K562 (cell line): ENCODE results near the gene B3GALT4. TPM values are rescaled to one million over a fixed set of nuclear protein-coding genes. Genes with fewer than 3 reads are reported as not detected.
A peak's percentile ranks its signal among the peaks of the same experiment; 100 is the strongest.

ENCODE experiments used
- ATAC-seq: fragments of 200-7000 bp; cut with Tn5 transposase; 3 replicates; pipeline ENCODE4 v1.9.1; 2020; ENCODE audit warnings: moderate library complexity
- BruUV-seq: library from RNA; stranded (reverse); fragments of 400-500 nt; replicated peaks from 2 replicates; lab custom pipeline; 2021; lab: Mats Ljungman, UMichigan
- CTCF ChIA-PET: fragments of 300-600 bp; formaldehyde crosslinking; extraction: SDS; loops from one replicate; lab custom pipeline; 2021; ENCODE audit warnings: low intra/inter-chr PET ratio; lab: Yijun Ruan, JAX
- POLR2A ChIA-PET: fragments of 300-600, 350-650 bp; sonication (Branson Sonifier 250); formaldehyde crosslinking; extraction: SDS; loops from one replicate; lab custom pipeline; 2021; ENCODE audit warnings: antibody characterized with exemption, inconsistent platforms; lab: Yijun Ruan, JAX
- DNase-seq, 4 experiments: peaks; one replicate each; pipeline versions ENCODE4 v3.0.0 to v3.0.0-alpha.2; 2011 to 2018; ENCODE audit warnings: low spot score in 3 of 4, mixed read lengths in 3 of 4; ENCODE audit errors: extremely low read depth in 1 of 4
- FAIRE-seq: peaks from 2 replicates; lab custom pipeline; 2011; peaks lifted over from hg19 to GRCh38; lab: Jason Lieb, UNC
- H2AFZ ChIP-seq: 2 replicates; pipeline ENCODE4 v1.6.0; 2011; ENCODE audit warnings: low read depth, low read length, control low read depth, inconsistent platforms
- H3K27ac ChIP-seq: fragments of 200-600 bp; 3 replicates; pipeline ENCODE4 v1.8.0; 2011; ENCODE audit warnings: low read depth, mild to moderate bottlenecking, control low read depth, inconsistent platforms, low read length, moderate library complexity, mixed read lengths; ENCODE audit errors: extremely low read depth
- H3K27me3 ChIP-seq, 2 experiments: fragments of 300-600 bp in 1 of 2; 2 replicates in 1 of 2; 3 replicates in 1 of 2; pipeline versions ENCODE4 v1.6.0 to v1.8.0; 2011; ENCODE audit warnings: inconsistent platforms in 2 of 2, low read length in 2 of 2, mild to moderate bottlenecking in 1 of 2, mixed read lengths in 1 of 2, moderate library complexity in 1 of 2; ENCODE audit not compliant: control insufficient read depth in 2 of 2, insufficient read depth in 2 of 2
- H3K36me3 ChIP-seq: fragments of 300-600 bp; 3 replicates; pipeline ENCODE4 v1.8.0; 2011; ENCODE audit warnings: mild to moderate bottlenecking, low read length, inconsistent platforms; ENCODE audit not compliant: control insufficient read depth, insufficient read depth
- H3K4me1 ChIP-seq, 2 experiments: fragments of 200-600 bp in 1 of 2; replicated peaks in 1 of 2; 2 replicates in 1 of 2; 3 replicates in 1 of 2; pipeline versions ENCODE4 v1.5.1 to v1.8.0; 2011; ENCODE audit warnings: inconsistent platforms in 2 of 2, low read length in 2 of 2, mild to moderate bottlenecking in 1 of 2, mixed read lengths in 1 of 2, moderate library complexity in 1 of 2; ENCODE audit not compliant: control insufficient read depth in 2 of 2, insufficient read depth in 2 of 2
- H3K4me2 ChIP-seq: 2 replicates; pipeline ENCODE4 v1.6.1; 2011; ENCODE audit warnings: low read length, control low read depth, inconsistent platforms, mixed read lengths; ENCODE audit not compliant: insufficient read depth
- H3K4me3 ChIP-seq: fragments of 200-600 bp; sonication (generic), shearing (Covaris generic); 2 replicates; pipeline ENCODE4 v1.5.1; 2016; ENCODE audit warnings: control low read depth, inconsistent platforms
- H3K79me2 ChIP-seq: fragments of 200-600 bp; 3 replicates; pipeline ENCODE4 v1.8.0; 2011; ENCODE audit warnings: low read length, inconsistent platforms; ENCODE audit not compliant: control insufficient read depth, insufficient read depth
- H3K9ac ChIP-seq, 2 experiments: 2 replicates each; pipeline versions ENCODE4 v1.6.0 to v1.6.1; 2011; ENCODE audit warnings: low read depth in 2 of 2, low read length in 2 of 2, control low read depth in 1 of 2, inconsistent platforms in 1 of 2, mild to moderate bottlenecking in 1 of 2, mixed read lengths in 1 of 2; ENCODE audit not compliant: insufficient read depth in 1 of 2
- H3K9me1 ChIP-seq: one replicate; pipeline ENCODE4 v1.6.0; 2011; ENCODE audit warnings: inconsistent platforms, mild to moderate bottlenecking, low read length, moderate library complexity; ENCODE audit not compliant: control insufficient read depth, insufficient read depth
- H3K9me3 ChIP-seq: replicated peaks from 2 replicates; pipeline ENCODE4 v1.5.1; 2011; ENCODE audit warnings: low read depth, low read length, inconsistent platforms; ENCODE audit not compliant: control insufficient read depth, insufficient read depth
- H4K20me1 ChIP-seq: replicated peaks from 2 replicates; pipeline ENCODE4 v1.6.1; 2011; ENCODE audit warnings: low read length, inconsistent platforms, mixed read lengths; ENCODE audit not compliant: control insufficient read depth, insufficient read depth
- CREBBP ChIP-seq: IDR thresholded peaks from one replicate; pipeline ENCODE4 v1.6.1; 2012; ENCODE audit warnings: low read depth, mild to moderate bottlenecking, control low read depth, inconsistent platforms, low read length
- SIN3A ChIP-seq, 2 experiments: fragments of 150-350 bp in 1 of 2; IDR thresholded peaks; 2 replicates each; pipeline ENCODE4 v1.6.1; 2011 to 2016; ENCODE audit warnings: borderline replicate concordance in 2 of 2, low read depth in 2 of 2, low read length in 2 of 2, mild to moderate bottlenecking in 2 of 2, moderate library complexity in 2 of 2; ENCODE audit not compliant: control insufficient read depth in 1 of 2
- WGBS: fragments of 100-300 bp; shearing (Covaris generic); methylation state at CpG from one replicate; pipeline ENCODE4 v1.1.6; 2016; ENCODE audit warnings: low coverage, mixed read lengths; ENCODE audit not compliant: insufficient coverage; ENCODE audit errors: missing lambda C conversion rate; 5-methylcytosine and 5-hydroxymethylcytosine counted together
- in situ Hi-C: fragments of 300-500 bp; cut with MboI; formaldehyde crosslinking; loops from 4 replicates; pipeline ENCODE4 v1.15.0; 2018; ENCODE audit warnings: inconsistent platforms, mixed read lengths
- intact Hi-C: fragments of 100-400 bp; cut with micrococcal nuclease; formaldehyde crosslinking; loops from 2 replicates; pipeline ENCODE4 v1.14.2; 2022
- polyA plus RNA-seq, 8 experiments: library from polyadenylated mRNA; depleted of rRNA in 4 of 8; stranded (reverse) in 5 of 8; unstranded in 3 of 8; fragments of >200 nt; fragmentation: Nextera tagmentation in 2 of 8; fragmentation: Illumina TruSeq in 1 of 8; extraction: Ambion mirVana in 2 of 8; extraction: Trizol in 1 of 8; gene quantifications; 2 replicates each; pipeline versions ENCODE4 v1.2.1 to v1.2.3, GENCODE V29; 2011 to 2014; ENCODE audit warnings: inconsistent platforms in 1 of 8, missing spikeins in 1 of 8
- total RNA-seq, 7 experiments: library from RNA; depleted of rRNA in 6 of 7; stranded (reverse); fragments of >200 nt in 6 of 7; fragmentation: Illumina TruSeq in 2 of 7; extraction: Trizol in 2 of 7; gene quantifications; 2 replicates each; pipeline versions ENCODE4 v1.2.1 to v1.2.3, GENCODE V29; 2011 to 2021; ENCODE audit warnings: low replicate concordance in 1 of 7
- TF ChIP-seq, protein P1 (sequence below), 3 experiments: fragments of 200-800 bp in 1 of 3; sonication (Bioruptor generic) in 1 of 3; sonication (generic) in 1 of 3; formaldehyde crosslinking in 1 of 3; IDR thresholded peaks; 2 replicates each; pipeline versions ENCODE4 v1.6.1 to v1.8.0; 2016 to 2022; ENCODE audit warnings: mild to moderate bottlenecking in 2 of 3, missing compliant biosample characterization in 2 of 3, missing genetic modification characterization in 2 of 3, missing genetic modification reagents in 1 of 3

Gene B3GALT4
- total and polyA plus RNA-seq, 9 of the 15 experiments (the other 6 are each of a cell fraction or from before 2014, with no cell fraction given): 0.11 to 1.3 (median 0.53) TPM; not detected in 1

- peak in 1 of 2 experiments; percentile 58; a peak in 1 of 4 replicates for TF ChIP-seq SIN3A (IDR thresholded peaks at IDR 0.05; ENCODE audit: borderline replicate concordance in 2 of 2, control insufficient read depth in 1 of 2, low read depth in 2 of 2, low read length in 2 of 2)
- no peak for TF ChIP-seq CREBBP
- TF ChIP-seq, protein P1, sequence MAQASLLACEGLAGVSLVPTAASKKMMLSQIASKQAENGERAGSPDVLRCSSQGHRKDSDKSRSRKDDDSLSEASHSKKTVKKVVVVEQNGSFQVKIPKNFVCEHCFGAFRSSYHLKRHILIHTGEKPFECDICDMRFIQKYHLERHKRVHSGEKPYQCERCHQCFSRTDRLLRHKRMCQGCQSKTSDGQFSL (CRISPR knock-in tag; IDR thresholded peaks at IDR 0.05): no peak
- TF ChIP-seq, protein P1 (tag; IDR thresholded peaks at IDR 0.05): peak in 1 of 2 experiments; percentile 78; a peak in 1 of 4 replicates
- CTCF ChIA-PET: no interaction called here
- peaks cover 56 to 81% of the 10 kb centered on the region in 2 experiments for H3K4me1 ChIP-seq
- FAIRE-seq (no peak), ATAC-seq (no peak), DNase-seq (peak in 3 of 4 experiments; percentile 94 to 96 (median 95))
- H3K9me1 ChIP-seq: peaks cover 3% of the 10 kb centered on the region
- no peak overlapping the region; a peak in 1 of 4 replicates for H3K9ac ChIP-seq
- WGBS: 0% methylated on average over 4 of the region's 27 CpGs
- H3K36me3 ChIP-seq: peaks cover 43% of the 10 kb centered on the region
- peak overlapping the region; percentile 77 for H3K4me2 ChIP-seq
- H3K27me3 ChIP-seq: no peaks in the 10 kb centered on the region
- BruUV-seq: no TSS peak
- peak overlapping the region; percentile 79; the same call in 1 of the 3 replicates for H3K27ac ChIP-seq
- H3K4me3 ChIP-seq: peak overlapping the region; percentile 63
- POLR2A ChIA-PET: interaction anchor here (0.5 to 2.6 kb wide), 16 partner anchors 10 to 345 kb away, joined by 3 to 32 read pairs (median 3); partner anchors contain the start of genes B3GALT4, CUTA, HLA-DPB1 and RGL2
- H4K20me1 ChIP-seq: peaks cover 6% of the 10 kb centered on the region; the same call in 1 of the 2 replicates
- in situ Hi-C loops: no loop called here
- peaks cover 65% of the 10 kb centered on the region for H3K79me2 ChIP-seq
- no peak overlapping the region for H2AFZ ChIP-seq
- H3K9me3 ChIP-seq: no peaks in the 10 kb centered on the region
- intact Hi-C loops: loop anchor here (1.0 kb wide), 1 partner anchor 45 kb away; the partner anchor contains the start of gene RPS18
These were observed 40.4 kb downstream of the B3GALT4 start for GRCh38 chr6:33317419-33317668.
